SK-N-MC (cell line): Measurements from ENCODE around the gene DNAAF8.

Experiments
- DNase-seq: peaks from one replicate; pipeline ENCODE4 v3.0.0-alpha.2; 2011; ENCODE audit warnings: low read depth, low spot score
- H3K27ac ChIP-seq: fragments of 200-600 bp; sonication (generic); 2 replicates; pipeline ENCODE4 v1.5.1; 2016; ENCODE audit warnings: mixed run types
- H3K36me3 ChIP-seq: fragments of 200-600 bp; sonication (generic); 2 replicates; pipeline ENCODE4 v1.6.1; 2017; ENCODE audit warnings: antibody characterized with exemption, low read length, mixed read lengths; ENCODE audit not compliant: insufficient read depth
- H3K4me3 ChIP-seq: fragments of 200-600 bp; sonication (generic); 2 replicates; pipeline ENCODE4 v1.5.1; 2016
- H3K9ac ChIP-seq: fragments of 200-600 bp; sonication (generic); 2 replicates; pipeline ENCODE4 v1.8.0; 2017; ENCODE audit warnings: mixed run types, mixed read lengths; ENCODE audit not compliant: insufficient read length
- H3K9me3 ChIP-seq: fragments of 200-600 bp; sonication (generic); 2 replicates; pipeline ENCODE4 v1.6.1; 2017; ENCODE audit warnings: low read depth, mild to moderate bottlenecking, antibody characterized with exemption, low read length, moderate library complexity, mixed read lengths
- EZH2 ChIP-seq: fragments of 200-600 bp; sonication (generic); IDR thresholded peaks from one replicate; pipeline ENCODE4 v1.6.1; 2017; ENCODE audit warnings: antibody characterized with exemption
- FOXP2 ChIP-seq: optimal IDR thresholded peaks from 2 replicates; pipeline ENCODE3; 2011; ENCODE audit warnings: mild to moderate bottlenecking, moderate library complexity; ENCODE audit not compliant: insufficient read depth; ENCODE audit errors: extremely low read length, control extremely low read depth
- POLR2AphosphoS5 ChIP-seq: IDR thresholded peaks from 2 replicates; pipeline ENCODE4 v1.6.1; 2012; ENCODE audit warnings: mild to moderate bottlenecking, low read depth, low read length, borderline replicate concordance

DNAAF8 gene

GRCh38 chr16:4743226-4743878, 9.0 kb downstream of the DNAAF8 start:
- Histone ChIP-seq H3K9me3 (no peaks in the 10 kb centered on the region), H3K4me3 (no peak overlapping the region), H3K36me3 (no peaks in the 10 kb centered on the region), H3K27ac (no peak overlapping the region), H3K9ac (no peak overlapping the region)
- no peak for DNase-seq
- TF ChIP-seq EZH2 = no peak
- TF ChIP-seq POLR2AphosphoS5 = no peak

GRCh38 chr16:4744555-4745273, 10.4 kb downstream of the DNAAF8 start:
- H3K27ac ChIP-seq = no peak overlapping the region
- no peaks in the 10 kb centered on the region for H3K36me3 ChIP-seq
- H3K9ac ChIP-seq = no peak overlapping the region
- TF ChIP-seq FOXP2 (no peak), EZH2 (no peak)
- no peaks in the 10 kb centered on the region for H3K9me3 ChIP-seq
- no peak overlapping the region for H3K4me3 ChIP-seq
- DNase-seq = no peak

DNA sequence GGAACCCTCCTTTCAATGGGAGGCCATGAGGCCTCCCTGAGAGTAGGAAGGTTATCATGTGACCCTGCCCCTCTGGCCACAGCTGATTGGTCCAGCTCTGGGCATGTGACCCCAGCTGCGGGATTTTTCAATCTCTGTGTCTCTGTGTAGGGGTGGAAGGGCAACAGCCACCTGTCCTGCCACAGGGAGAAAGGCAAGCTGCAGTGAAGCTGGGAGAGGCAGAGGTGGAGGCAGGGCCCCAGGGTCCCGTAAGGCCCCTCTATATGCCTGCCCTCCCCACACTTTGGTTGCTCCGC, 10.9 kb downstream of the DNAAF8 start:
- H3K9ac ChIP-seq = no peak overlapping the region
- no peaks in the 10 kb centered on the region for H3K36me3 ChIP-seq
- H3K4me3 ChIP-seq = no peak overlapping the region
- TF ChIP-seq POLR2AphosphoS5 = no peak
- no peak for TF ChIP-seq EZH2
- no peak for TF ChIP-seq FOXP2
- H3K9me3 ChIP-seq = no peaks in the 10 kb centered on the region
- no peak for DNase-seq
- H3K27ac ChIP-seq = no peak overlapping the region

DNA sequence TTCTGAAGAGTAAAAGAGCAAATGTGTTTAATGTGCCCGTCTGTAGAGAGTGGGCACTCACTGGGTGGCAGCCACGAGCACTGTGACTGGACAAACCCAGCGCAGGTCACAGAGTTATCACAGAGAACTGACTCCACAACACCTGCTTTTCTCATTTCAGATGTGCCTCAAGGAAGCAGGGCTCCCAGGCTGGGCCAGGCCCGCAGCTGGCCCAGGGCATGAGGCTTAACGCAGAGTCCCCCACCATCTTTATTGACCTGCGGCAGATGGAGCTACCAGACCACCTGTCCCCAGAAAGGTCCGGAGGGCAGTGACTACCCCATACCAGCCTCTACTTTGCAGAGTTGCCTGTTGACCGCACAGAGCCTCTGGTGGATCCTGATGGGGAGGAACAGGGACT, 11.9 kb downstream of the DNAAF8 start:
- Histone ChIP-seq H3K9ac (no peak overlapping the region), H3K4me3 (no peak overlapping the region), H3K27ac (no peak overlapping the region), H3K9me3 (no peaks in the 10 kb centered on the region), H3K36me3 (0 out of 2 replicates have a peak, but pooled peaks cover 4% of the 10 kb centered on the region)
- DNase-seq = no peak
- TF ChIP-seq POLR2AphosphoS5 (no peak), FOXP2 (no peak), EZH2 (no peak)

DNA sequence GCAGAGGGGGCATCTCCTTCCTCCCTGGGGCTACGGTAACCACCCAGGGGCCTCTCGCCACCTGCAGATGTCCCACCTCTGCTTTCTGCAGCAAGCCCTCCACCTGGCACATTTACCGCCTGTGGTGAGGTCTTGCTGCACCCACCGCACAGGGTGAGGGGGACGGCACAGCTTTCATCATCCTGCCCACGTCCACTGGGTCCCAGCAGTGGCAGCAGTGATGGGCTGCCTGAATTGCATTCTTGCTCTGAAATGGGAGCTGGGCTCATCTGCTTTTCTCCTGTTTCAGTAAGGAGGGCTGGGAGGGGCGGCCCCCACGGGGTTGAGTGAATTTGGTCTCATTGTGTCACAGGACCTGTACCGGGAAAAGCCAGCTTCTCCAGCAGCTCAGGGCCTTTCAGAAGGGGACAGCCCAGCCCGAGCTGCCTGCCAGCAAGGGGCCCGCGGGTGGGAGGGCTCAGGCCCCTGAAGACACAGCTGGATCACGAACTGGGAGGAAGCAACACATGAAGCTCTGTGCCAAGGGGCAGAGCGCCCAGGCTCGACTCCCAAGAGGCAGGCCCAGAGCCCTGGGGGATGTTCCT, 12.7 kb downstream of the DNAAF8 start:
- no peak overlapping the region for H3K4me3 ChIP-seq
- H3K27ac ChIP-seq = no peak overlapping the region
- peaks cover 5% of the 10 kb centered on the region; the same call in 1 of the 2 replicates for H3K36me3 ChIP-seq
- TF ChIP-seq EZH2 = no peak
- TF ChIP-seq FOXP2 = no peak
- no peak for TF ChIP-seq POLR2AphosphoS5
- H3K9ac ChIP-seq = no peak overlapping the region
- no peaks in the 10 kb centered on the region for H3K9me3 ChIP-seq
- DNase-seq = no peak

- H3K4me3 ChIP-seq = no peak overlapping the region
- no peak overlapping the region for H3K27ac ChIP-seq
- H3K9ac ChIP-seq = no peak overlapping the region
These were observed 13.8 kb downstream of the DNAAF8 start for GRCh38 chr16:4747906-4748681.

DNA sequence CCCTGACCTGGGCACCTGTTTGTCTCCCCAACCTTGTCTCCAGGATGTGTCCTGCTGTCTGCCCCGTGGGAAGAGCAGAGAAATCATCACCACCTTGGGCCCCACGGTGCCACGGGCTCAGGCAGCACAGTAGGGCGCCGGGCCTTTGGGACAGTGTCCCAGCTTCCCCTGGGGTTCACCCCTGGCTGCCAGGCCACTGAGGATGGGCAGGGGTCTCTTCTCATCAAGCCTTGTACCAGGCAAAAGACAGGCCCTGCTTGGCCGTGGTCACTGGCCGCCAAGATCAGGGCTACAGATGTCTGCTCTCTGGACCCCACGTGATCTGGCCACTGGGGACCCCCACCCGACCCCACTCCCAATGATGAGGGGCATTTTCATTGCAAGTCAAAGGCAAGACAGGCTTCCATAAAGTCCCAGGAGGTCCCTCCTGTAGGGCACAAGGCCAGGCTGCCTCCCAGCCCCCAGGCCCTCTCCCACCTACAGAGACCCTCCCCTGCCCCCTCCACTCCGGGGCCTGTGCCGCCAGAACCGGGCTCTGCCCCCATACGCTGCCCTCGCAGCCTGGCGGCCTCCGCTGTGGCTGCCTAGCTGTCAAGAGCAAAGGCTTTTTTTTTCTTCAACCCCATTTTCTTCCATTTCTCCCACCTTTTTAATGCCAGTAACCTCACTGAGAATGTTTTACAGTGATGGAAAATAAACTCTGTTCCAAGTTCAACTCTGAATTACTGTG, 14.5 kb downstream of the DNAAF8 start:
- Histone ChIP-seq H3K9me3 (no peaks in the 10 kb centered on the region), H3K27ac (no peak overlapping the region), H3K4me3 (no peak overlapping the region), H3K36me3 (peaks cover 16% of the 10 kb centered on the region; the same call in 1 of the 2 replicates), H3K9ac (no peak overlapping the region)
- TF ChIP-seq POLR2AphosphoS5 = no peak
- DNase-seq = no peak

More at GRCh38 chr16:4747906-4748681, 13.8 kb downstream of the DNAAF8 start:
- no peak for DNase-seq
- H3K36me3 ChIP-seq = peaks cover 15% of the 10 kb centered on the region; the same call in 1 of the 2 replicates
- H3K9me3 ChIP-seq = no peaks in the 10 kb centered on the region
- TF ChIP-seq POLR2AphosphoS5 (no peak), EZH2 (no peak), FOXP2 (no peak)

DNA sequence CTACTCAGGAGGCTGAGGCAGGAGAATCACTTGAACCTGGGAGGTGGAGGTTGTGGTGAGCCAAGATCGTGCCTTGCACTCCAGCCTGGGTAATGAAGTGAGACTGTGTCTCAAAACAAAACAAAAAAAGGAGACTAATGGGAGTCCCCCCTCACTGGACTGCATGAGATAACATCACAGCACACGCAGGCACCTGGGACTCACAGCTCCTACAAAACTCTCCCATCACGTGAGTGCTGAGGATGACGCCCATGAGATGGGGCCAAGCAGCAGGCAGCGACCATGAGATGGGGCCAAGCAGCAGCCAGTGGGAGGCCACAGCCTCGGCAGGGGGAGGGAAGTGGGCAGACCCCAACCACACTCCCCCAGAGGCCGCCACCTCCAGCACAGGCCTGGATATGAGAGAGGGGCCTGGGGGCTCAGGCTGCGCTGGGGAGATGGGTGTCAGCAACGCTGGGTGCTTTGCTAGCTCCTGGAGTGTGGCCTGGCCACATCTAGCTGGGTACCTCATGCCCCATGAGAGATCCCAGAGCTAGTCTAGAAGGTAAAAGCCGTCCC, 15.4 kb downstream of the DNAAF8 start:
- Histone ChIP-seq H3K36me3 (peaks cover 18% of the 10 kb centered on the region), H3K9me3 (no peaks in the 10 kb centered on the region), H3K9ac (no peak overlapping the region), H3K4me3 (no peak overlapping the region), H3K27ac (no peak overlapping the region)
- no peak for DNase-seq
- TF ChIP-seq POLR2AphosphoS5 = no peak
- no peak for TF ChIP-seq EZH2
- no peak for TF ChIP-seq FOXP2
